Measurements from ENCODE around the gene MED9. TPM values are rescaled to one million over a fixed set of nuclear protein-coding genes. Genes with fewer than 3 reads are reported as not detected.

The MED9 gene
- polyA plus RNA-seq, 1 of the 3 experiments (the other 2 are of a cell fraction), result 10.1 TPM

- Histone ChIP-seq H2AFZ (ENCODE audit: low read depth) (no peak overlapping the region), H3K4me3 (ENCODE audit: low read depth in 2 of 2, low read length in 1 of 2) (no peak overlapping the region), H3K4me2 (no peak overlapping the region), H3F3A (replicated peaks; ENCODE audit: insufficient read depth) (no peaks in the 10 kb centered on the region), H4K20me1 (ENCODE audit: insufficient read depth) (no peaks in the 10 kb centered on the region), H3K4me1 (ENCODE audit: control insufficient read depth in 1 of 2, insufficient read depth in 2 of 2, low read depth in 1 of 2, low read length in 1 of 2) (peaks cover 0 to 7% of the 10 kb centered on the region in 2 experiments; a peak in 1 of 4 replicates), H3K9ac (no peak overlapping the region), H3K27ac (ENCODE audit: low read depth in 2 of 2, low read length in 1 of 2) (no peak overlapping the region), H3K79me2 (ENCODE audit: insufficient read depth) (no peaks in the 10 kb centered on the region), H3K9me3 (no peaks in the 10 kb centered on the region), H3K9me2 (no peaks in the 10 kb centered on the region), H3K27me3 (ENCODE audit: insufficient read depth) (no peaks in the 10 kb centered on the region), H3K36me3 (replicated peaks in 1 of 2; ENCODE audit: control insufficient read depth in 1 of 2, insufficient read depth in 2 of 2, low read length in 1 of 2) (peaks cover 0 to 23% of the 10 kb centered on the region in 2 experiments)
- ChIA-PET CTCF (interaction anchor here (0.6 to 6.7 kb wide), 5 partner anchors 11 to 304 kb away, joined by 3 to 185 read pairs (median 32); no protein-coding TSS in a partner anchor), POLR2A (interaction anchor here (1.5 to 2.7 kb wide), 2 partner anchors 60 to 73 kb away, joined by 5 to 14 read pairs; no protein-coding TSS in a partner anchor)
- DNase-seq, result no peak
- 77% methylated on average over 43 of the region's 71 CpGs for WGBS (ENCODE audit: low lambda C conversion rate)
- TF ChIP-seq NRF1 (IDR thresholded peaks at IDR 0.05; ENCODE audit: low read depth, low read length), result no peak
- TF ChIP-seq, protein P1, sequence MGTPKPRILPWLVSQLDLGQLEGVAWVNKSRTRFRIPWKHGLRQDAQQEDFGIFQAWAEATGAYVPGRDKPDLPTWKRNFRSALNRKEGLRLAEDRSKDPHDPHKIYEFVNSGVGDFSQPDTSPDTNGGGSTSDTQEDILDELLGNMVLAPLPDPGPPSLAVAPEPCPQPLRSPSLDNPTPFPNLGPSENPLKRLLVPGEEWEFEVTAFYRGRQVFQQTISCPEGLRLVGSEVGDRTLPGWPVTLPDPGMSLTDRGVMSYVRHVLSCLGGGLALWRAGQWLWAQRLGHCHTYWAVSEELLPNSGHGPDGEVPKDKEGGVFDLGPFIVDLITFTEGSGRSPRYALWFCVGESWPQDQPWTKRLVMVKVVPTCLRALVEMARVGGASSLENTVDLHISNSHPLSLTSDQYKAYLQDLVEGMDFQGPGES (IDR thresholded peaks at IDR 0.05; ENCODE audit: low read depth, low read length), result no peak
- no peak for TF ChIP-seq JUND (IDR thresholded peaks at IDR 0.05)
- no peak for TF ChIP-seq PBX3 (IDR thresholded peaks at IDR 0.05)
- no peak for TF ChIP-seq FOXJ3 (CRISPR knock-in tag; IDR thresholded peaks at IDR 0.05)
- TF ChIP-seq TCF12 (IDR thresholded peaks at IDR 0.05), result no peak
- no peak for TF ChIP-seq EP300 (IDR thresholded peaks at IDR 0.05; ENCODE audit: borderline replicate concordance in 1 of 2, low read depth in 1 of 2, low read length in 1 of 2)
- TF ChIP-seq RFX5 (IDR thresholded peaks at IDR 0.05; ENCODE audit: low read length), result no peak
- TF ChIP-seq YY1 (IDR thresholded peaks at IDR 0.05; ENCODE audit: low read depth), result no peak
- TF ChIP-seq, protein P2, sequence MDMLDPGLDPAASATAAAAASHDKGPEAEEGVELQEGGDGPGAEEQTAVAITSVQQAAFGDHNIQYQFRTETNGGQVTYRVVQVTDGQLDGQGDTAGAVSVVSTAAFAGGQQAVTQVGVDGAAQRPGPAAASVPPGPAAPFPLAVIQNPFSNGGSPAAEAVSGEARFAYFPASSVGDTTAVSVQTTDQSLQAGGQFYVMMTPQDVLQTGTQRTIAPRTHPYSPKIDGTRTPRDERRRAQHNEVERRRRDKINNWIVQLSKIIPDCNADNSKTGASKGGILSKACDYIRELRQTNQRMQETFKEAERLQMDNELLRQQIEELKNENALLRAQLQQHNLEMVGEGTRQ (IDR thresholded peaks at IDR 0.05; ENCODE audit: borderline replicate concordance, low read depth, low read length), result no peak
- TF ChIP-seq, protein P3, sequence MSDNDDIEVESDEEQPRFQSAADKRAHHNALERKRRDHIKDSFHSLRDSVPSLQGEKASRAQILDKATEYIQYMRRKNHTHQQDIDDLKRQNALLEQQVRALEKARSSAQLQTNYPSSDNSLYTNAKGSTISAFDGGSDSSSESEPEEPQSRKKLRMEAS (IDR thresholded peaks at IDR 0.05; ENCODE audit: low read depth), result no peak
- no peak for TF ChIP-seq ELF1 (IDR thresholded peaks at IDR 0.05)
- TF ChIP-seq, protein P4, sequence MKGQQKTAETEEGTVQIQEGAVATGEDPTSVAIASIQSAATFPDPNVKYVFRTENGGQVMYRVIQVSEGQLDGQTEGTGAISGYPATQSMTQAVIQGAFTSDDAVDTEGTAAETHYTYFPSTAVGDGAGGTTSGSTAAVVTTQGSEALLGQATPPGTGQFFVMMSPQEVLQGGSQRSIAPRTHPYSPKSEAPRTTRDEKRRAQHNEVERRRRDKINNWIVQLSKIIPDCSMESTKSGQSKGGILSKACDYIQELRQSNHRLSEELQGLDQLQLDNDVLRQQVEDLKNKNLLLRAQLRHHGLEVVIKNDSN (IDR thresholded peaks at IDR 0.05; ENCODE audit: borderline replicate concordance, low read depth), result no peak
- TF ChIP-seq RXRA (IDR thresholded peaks at IDR 0.05; ENCODE audit: borderline replicate concordance, low read depth), result no peak
- no peak for TF ChIP-seq POLR2AphosphoS5 (IDR thresholded peaks at IDR 0.05; ENCODE audit: low read depth, low read length)
- TF ChIP-seq CTCF (IDR thresholded peaks at IDR 0.05), result no peak
- TF ChIP-seq SMC3 (IDR thresholded peaks at IDR 0.05; ENCODE audit: low read depth, low read length), result no peak
- no peak for TF ChIP-seq TAF1 (IDR thresholded peaks at IDR 0.05; ENCODE audit: borderline replicate concordance, low read depth, low read length)
- no peak for TF ChIP-seq NFIC (IDR thresholded peaks at IDR 0.05; ENCODE audit: borderline replicate concordance)
- TF ChIP-seq FOXM1 (IDR thresholded peaks at IDR 0.05; ENCODE audit: low read depth), result no peak
Observed at GRCh38 chr17:17494870-17495535, 18.2 kb downstream of the MED9 start.
